ENCODE results near the gene PCDHGA6.
A peak's percentile ranks its signal among the peaks of the same experiment; 100 is the strongest.
"Not testable (repeated sequence)": the region's sequence is repeated elsewhere in the genome, so short reads cannot be mapped to it uniquely, and the experiment has no call there.

The PCDHGA6 gene

DNA sequence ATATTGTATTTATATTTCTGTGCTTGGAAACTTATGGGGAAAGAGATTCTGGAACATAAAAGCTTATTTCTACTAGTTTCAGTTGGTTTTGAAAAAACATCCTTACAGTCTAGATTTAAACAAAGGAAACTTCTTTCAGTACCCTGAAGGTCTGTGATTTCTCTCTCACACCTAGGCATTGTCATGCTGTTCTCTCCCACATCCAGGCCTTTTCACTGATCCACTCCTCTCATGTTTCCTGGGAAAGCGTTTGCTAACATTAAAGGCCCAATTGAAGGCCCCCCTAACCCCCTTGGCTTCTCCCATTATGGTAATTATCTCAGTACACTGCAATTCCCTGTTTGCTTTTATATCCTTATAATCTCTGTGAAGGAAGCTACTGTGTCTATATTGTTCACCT lies 30.9 kb upstream of the PCDHGA6 start:
- no peak overlapping the region for H3K4me3 ChIP-seq (ENCODE audit: low read depth, low read length)
- TF ChIP-seq, protein P1, sequence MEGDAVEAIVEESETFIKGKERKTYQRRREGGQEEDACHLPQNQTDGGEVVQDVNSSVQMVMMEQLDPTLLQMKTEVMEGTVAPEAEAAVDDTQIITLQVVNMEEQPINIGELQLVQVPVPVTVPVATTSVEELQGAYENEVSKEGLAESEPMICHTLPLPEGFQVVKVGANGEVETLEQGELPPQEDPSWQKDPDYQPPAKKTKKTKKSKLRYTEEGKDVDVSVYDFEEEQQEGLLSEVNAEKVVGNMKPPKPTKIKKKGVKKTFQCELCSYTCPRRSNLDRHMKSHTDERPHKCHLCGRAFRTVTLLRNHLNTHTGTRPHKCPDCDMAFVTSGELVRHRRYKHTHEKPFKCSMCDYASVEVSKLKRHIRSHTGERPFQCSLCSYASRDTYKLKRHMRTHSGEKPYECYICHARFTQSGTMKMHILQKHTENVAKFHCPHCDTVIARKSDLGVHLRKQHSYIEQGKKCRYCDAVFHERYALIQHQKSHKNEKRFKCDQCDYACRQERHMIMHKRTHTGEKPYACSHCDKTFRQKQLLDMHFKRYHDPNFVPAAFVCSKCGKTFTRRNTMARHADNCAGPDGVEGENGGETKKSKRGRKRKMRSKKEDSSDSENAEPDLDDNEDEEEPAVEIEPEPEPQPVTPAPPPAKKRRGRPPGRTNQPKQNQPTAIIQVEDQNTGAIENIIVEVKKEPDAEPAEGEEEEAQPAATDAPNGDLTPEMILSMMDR (IDR thresholded peaks at IDR 0.05; ENCODE audit: low read depth, low read length, missing control alignments) = no peak
- DNase-seq (ENCODE audit: low read depth) = no peak

DNA sequence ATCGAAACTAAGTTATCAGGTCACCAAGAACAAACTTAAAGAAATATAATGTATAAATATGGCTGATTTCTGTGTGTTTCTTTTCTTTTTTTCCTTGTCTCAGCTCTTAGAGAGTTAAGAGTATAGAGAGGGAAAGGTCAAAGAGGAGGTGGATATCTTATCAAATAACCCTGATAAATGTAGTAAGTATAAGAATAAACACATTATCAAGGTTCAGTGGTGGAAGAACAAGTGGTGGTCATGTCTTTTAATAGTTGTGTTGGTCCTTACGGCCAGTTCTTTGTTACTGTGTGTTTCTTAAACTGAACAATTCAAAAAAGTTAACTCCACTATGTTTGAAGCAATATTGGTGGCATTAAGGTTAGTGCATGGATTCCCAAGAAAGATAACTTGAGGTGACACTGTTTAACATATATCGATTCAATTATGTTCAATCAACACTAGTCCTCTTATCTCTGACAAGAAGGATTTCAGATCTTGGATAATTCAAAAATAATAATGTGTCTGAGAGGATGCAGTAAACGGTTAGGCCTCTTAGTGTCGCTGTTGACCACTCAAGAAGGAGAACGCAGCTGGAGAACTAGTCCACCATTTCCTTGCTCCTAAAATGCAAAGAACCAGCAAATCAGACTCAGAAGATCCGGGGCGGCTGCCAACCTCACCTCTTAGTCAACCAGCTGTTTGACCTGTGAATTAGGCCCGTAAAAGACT lies 30.3 kb upstream of the PCDHGA6 start, which contains the start of gene PCDHGA3:
TSS of gene PCDHGA3 (plus strand) at position 588 of the 711 bp plus-strand sequence. CDS start 205 bp downstream, outside the sequence.
- no peak for DNase-seq (ENCODE audit: low read depth)
- H3K4me3 ChIP-seq (ENCODE audit: low read depth, low read length) = no peak within 1 kb of the TSS
- TF ChIP-seq, protein P1 (IDR thresholded peaks at IDR 0.05; ENCODE audit: low read depth, low read length, missing control alignments) = peak; percentile 6

DNA sequence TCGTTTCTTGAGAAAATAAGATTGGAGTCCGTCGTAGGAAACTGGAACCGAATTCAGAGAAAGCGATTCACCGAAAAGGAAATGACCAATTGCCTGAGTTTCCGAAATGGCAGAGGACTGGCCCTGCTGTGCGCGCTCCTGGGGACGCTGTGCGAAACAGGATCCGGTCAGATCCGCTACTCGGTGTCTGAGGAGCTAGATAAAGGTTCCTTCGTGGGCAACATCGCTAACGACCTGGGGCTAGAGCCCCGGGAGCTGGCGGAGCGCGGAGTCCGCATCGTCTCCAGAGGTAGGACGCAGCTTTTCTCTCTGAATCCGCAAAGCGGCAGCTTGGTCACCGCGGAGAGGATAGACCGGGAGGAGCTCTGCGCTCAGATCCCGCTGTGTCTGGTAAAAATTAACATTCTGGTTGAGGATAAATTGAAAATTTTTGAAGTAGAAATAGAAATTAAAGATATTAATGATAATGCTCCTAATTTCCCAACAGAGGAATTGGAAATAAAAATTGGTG lies 29.7 kb upstream of the PCDHGA6 start:
- no peak for DNase-seq (ENCODE audit: low read depth)
- TF ChIP-seq, protein P1 (IDR thresholded peaks at IDR 0.05; ENCODE audit: low read depth, low read length, missing control alignments) = no peak
- no peak overlapping the region for H3K4me3 ChIP-seq (ENCODE audit: low read depth, low read length)

DNA sequence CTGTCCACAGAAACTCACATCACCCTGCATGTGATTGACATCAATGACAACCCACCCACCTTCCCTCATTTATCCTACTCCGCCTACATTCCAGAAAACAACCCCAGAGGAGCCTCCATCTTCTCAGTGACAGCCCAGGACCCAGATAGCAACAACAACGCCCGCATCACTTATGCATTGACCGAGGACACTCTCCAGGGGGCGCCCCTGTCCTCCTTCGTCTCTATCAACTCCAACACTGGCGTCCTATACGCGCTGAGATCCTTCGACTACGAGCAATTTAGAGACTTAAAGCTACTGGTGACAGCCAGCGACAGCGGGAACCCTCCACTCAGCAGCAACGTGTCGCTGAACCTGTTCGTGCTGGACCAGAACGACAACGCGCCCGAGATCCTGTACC lies 28.4 kb upstream of the PCDHGA6 start:
- no peak overlapping the region for H3K4me3 ChIP-seq (ENCODE audit: low read depth, low read length)
- TF ChIP-seq, protein P1 (IDR thresholded peaks at IDR 0.05; ENCODE audit: low read depth, low read length, missing control alignments) = peak; percentile 7
- no peak for DNase-seq (ENCODE audit: low read depth)

DNA sequence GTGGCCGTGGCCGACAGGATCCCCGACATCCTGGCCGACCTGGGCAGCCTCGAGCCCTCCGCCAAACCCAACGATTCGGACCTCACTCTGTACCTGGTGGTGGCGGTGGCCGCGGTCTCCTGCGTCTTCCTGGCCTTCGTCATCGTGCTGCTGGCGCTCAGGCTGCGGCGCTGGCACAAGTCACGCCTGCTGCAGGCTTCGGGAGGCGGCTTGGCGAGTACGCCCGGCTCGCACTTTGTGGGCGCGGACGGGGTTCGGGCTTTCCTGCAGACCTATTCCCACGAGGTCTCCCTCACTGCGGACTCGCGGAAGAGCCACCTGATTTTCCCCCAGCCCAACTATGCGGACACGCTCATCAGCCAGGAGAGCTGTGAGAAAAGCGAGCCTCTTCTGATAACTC lies 27.7 kb upstream of the PCDHGA6 start:
- DNase-seq (ENCODE audit: low read depth); H3K4me3 ChIP-seq (ENCODE audit: low read depth, low read length): not testable (repeated sequence)

DNA sequence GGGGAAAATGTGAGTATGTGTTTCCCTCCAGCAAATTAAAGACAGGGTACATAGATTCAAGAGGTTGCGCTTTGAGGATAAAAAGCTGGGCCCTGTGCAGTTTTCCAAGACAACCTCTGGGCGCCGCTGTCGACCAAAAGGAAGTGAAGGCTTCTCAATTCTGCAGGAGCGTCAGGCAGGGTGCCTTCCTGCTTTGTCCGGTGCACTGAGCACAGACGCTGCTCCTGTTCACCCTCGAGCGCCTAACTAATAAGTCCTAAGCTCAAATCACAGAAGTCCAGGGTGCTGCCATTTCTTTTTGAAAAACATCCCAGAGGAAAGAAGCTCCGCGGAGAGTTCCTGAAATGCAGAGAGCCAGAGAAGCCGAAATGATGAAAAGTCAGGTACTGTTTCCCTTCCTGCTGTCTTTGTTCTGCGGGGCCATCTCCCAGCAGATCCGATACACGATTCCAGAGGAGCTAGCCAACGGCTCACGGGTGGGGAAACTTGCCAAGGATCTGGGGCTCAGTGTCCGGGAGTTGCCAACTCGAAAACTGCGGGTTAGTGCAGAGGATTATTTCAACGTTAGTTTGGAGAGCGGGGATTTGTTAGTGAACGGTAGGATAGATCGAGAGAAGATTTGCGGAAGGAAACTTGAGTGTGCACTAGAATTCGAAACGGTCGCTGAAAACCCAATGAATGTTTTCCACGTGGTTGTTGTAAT lies 23.6 kb upstream of the PCDHGA6 start, which contains the start of gene PCDHGB1:
TSS of gene PCDHGB1 (plus strand) at position 183 of the 703 bp plus-strand sequence. CDS start at position 345, 162 bp downstream.
- H3K4me3 ChIP-seq (ENCODE audit: low read depth, low read length) = peak within 1 kb of the TSS; percentile 53
- DNase-seq (ENCODE audit: low read depth) = peak; percentile 55

DNA sequence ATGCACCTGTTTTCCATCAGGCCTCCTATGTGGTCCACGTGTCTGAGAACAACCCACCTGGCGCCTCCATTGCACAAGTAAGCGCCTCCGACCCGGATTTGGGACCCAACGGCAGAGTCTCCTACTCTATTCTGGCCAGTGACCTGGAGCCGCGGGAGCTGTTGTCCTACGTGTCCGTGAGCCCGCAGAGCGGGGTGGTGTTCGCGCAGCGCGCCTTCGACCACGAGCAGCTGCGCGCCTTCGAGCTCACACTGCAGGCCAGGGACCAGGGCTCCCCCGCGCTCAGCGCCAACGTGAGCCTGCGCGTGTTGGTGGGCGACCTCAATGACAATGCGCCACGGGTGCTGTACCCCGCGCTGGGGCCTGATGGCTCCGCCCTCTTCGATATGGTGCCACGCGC lies 22.1 kb upstream of the PCDHGA6 start:
- TF ChIP-seq, protein P1 (IDR thresholded peaks at IDR 0.05; ENCODE audit: low read depth, low read length, missing control alignments) = no peak
- no peak for DNase-seq (ENCODE audit: low read depth)
- no peak overlapping the region for H3K4me3 ChIP-seq (ENCODE audit: low read depth, low read length)

More for the DNA sequence above, 23.6 kb upstream of the PCDHGA6 start, which contains the start of gene PCDHGB1:
- TF ChIP-seq, protein P1 (IDR thresholded peaks at IDR 0.05; ENCODE audit: low read depth, low read length, missing control alignments) = peak; percentile 79
